Adipose tissue (tissue), 3 donors: ENCODE results near the gene RPTOR. TPM values are rescaled to one million over a fixed set of nuclear protein-coding genes. Genes with fewer than 3 reads are reported as not detected.

ENCODE experiments used
- H3K27ac ChIP-seq: one replicate; pipeline ENCODE4 v1.5.1; 2013; ENCODE audit warnings: low read depth, low read length
- WGBS, 3 donors: extraction: QIAGEN DNeasy Blood & Tissue Kit; methylation state at CpG; one replicate each; pipeline ENCODE4 v1.1.7; 2013; 5-methylcytosine and 5-hydroxymethylcytosine counted together
- polyA plus RNA-seq, 3 donors: library from polyadenylated mRNA; stranded (reverse); fragments of 200-250 nt; gene quantifications; one replicate each; pipeline ENCODE4 v1.2.3, GENCODE V29; 2013
- donor health status: healthy with polysubstance abuse.
- donor health status: Bipolar disorder and iron deficiency.
- donor health status: healthy.

The RPTOR gene
- polyA plus RNA-seq, 3 donors = 5.8 to 13.2 (median 7.5) TPM

DNA sequence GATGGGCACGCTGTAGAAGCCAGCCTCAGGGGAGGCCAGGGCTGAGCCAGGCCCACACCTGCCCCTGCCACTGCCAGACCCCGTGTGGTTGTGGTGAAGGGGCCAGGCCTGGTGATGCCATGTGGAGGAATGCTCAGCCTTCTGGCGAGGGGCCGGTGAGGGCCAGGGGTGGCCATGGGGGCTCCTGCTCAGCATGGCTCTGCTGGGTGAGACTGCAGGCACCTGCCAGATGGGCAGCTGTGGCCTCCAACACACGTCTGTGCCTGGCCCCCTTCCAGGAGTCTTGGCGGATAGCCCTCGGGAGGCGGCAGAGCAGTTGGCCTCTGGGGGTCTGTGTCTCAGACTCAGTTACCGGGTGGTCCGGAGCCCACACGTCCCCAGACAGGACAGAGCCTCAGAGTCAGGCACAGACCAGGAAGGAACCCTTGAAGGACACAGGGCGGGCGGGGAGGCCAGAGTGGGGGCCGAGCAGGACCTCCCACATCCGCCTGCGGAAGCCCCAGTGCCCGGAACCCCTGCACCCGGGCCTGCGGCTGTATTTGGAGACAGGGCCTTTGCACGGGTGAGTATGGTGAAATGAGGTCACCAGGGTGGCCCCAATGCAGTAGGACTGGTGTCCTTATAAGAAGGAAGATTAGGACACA is 424.5 kb downstream of the RPTOR start:
- no peak overlapping the region for H3K27ac ChIP-seq
- 27 to 39% (median 29%) methylated on average over 19 to 20 of the region's 20 CpGs for WGBS, 3 donors

DNA sequence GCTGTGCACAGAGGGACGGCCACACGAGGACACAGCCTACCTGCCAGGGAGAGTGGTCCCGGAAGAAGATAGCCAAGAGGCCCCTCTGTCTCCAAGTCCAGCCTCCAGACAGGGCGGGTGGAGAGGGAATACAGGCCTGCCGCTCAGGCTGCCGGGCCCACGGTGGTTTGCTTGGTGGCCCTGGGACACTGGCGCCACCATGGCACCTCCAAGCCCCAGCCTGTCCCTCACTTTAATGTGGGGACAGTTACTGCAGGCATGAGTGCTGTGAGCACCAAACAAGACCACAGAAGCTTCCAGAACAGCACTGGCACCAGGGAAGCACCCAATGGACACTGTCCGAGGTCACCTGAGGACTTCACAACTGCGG is 425.0 kb downstream of the RPTOR start:
- 68 to 73% (median 69%) methylated on average over 10 of the region's 10 CpGs for WGBS, 3 donors
- no peak overlapping the region for H3K27ac ChIP-seq

DNA sequence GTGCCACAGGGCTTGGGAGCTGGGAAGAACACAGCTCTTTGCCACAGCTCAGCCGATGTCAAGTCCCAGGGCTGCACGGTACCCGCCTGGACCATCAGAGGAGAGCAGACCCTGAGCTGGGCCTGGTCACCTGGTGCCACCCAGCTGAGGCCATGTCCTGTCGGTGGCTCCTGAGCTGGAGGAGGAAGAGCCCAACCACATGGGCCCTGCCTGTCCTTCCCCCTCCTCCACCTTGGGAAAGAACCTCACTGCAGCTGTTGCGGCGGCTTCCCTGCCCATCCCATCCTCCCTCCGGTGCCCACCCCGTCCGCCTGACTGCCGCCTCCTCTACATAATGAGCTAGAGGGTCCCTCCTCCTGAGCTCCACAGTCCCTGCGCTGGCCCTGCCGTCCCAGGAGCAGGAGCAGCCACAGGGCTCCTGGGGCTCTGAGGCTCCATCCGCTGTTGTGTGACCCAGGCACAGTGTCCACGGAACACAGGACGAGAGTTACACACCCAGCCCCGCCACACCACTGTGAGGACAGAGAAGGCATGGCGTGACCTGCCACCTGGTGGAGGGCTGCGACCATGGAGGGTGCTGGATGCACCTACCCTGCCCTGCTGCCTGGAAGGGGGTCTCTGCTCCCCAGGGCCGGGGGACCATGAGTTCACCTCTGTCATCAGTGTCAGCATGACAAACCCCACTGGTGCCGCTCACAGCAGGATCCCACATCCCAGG is 425.6 kb downstream of the RPTOR start:
- WGBS, 3 donors = 28 to 29% (median 28%) methylated on average over 18 to 20 of the region's 20 CpGs
- no peak overlapping the region for H3K27ac ChIP-seq

DNA sequence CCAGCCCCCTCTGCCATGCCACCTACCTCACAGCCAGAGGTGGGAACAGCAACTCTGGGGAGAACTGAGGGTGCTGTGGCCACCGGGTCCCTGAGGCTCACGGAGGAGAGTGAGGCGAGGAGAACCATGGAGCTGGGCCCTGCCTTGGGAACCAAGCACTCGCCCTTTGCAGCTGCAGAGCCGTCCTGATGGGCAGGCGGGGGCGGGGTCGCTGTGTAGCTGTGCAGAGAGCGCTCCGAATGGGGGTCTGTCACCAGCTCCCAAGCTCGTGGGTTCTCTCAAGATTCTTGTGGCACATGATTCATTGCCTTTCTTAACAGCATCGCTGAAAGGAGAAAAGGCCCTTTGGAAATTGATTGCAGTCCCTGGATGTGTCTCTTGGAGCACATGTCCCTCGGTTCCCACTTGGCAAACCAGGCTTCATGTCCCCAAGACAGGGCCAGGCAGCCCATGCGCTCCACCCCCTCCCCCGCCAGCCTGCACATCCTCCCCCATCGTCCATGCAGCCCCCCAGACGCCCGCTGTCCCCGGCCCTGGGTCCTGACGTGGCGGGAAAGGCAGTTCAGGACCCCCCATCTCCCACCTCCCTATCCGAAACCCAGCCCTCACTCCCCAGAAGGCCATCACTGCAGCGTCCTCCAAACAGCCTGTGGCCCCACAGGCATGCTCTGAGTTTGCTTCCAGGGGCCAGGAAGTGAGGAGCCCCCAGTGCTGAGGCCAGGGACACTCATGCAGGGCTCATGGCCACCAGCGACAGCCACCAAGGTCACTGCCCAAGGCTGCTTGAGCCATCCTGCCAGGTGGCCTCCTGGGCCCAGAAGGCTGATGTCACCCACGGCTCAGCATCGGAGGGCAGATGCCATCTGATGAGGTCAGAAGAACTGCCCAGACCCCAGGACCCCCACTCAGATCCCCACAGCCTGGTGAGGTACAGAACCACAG is 426.4 kb downstream of the RPTOR start:
- no peak overlapping the region for H3K27ac ChIP-seq
- WGBS, 3 donors = 37 to 61% (median 49%) methylated on average over 22 to 26 of the region's 26 CpGs

DNA sequence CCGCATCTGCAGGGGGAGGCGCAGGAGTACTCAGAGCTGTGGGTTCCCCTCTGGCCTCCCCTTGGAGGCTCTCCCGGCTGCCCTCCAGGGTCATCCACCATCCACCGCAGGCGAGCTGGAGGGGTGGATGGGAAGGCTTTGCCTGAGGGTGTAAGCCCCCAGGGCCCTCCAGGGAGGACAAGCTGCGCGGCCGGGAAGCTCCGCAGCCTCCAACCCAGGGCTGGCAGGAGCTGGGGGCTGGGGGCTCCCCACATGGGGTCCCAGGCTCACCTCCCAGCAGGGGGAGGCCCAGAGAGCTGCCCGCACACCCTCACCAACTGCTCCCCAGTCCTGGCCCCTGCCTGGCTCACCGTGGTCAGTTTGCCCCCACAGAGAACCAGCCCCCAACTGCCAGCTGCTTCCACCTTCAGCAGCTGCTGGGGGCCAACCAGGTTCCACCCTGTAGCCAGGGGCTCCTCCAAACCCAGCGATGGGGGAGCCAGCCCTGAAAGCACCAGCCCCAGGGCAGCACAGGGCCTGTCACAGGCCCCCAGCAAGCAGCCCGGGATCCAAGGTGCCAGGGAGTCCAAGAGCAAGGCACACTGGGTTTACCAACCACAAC is 427.2 kb downstream of the RPTOR start:
- H3K27ac ChIP-seq = no peak overlapping the region
- 79 to 81% (median 80%) methylated on average over 13 of the region's 13 CpGs for WGBS, 3 donors

DNA sequence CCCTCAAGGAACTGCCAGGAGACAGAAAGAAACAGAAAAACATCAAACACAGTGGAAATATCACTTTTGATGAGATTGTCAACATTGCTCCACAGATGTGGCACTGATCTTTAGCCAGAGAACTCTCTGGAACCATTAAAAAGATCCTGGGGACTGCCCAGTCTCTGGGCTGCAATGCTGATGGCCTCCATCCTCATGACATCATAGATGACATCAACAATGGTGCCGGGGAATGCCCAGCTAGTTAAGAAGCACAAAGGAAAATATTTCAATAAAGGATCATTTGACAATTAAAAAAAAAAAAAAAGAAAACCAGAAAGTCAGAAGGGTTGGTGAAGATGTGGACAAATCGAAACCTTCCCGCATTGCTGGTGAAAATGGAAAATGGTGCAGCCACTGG is 432.1 kb downstream of the RPTOR start:
- 85 to 87% (median 85%) methylated on average over 3 of the region's 3 CpGs for WGBS, 3 donors
- no peak overlapping the region for H3K27ac ChIP-seq

DNA sequence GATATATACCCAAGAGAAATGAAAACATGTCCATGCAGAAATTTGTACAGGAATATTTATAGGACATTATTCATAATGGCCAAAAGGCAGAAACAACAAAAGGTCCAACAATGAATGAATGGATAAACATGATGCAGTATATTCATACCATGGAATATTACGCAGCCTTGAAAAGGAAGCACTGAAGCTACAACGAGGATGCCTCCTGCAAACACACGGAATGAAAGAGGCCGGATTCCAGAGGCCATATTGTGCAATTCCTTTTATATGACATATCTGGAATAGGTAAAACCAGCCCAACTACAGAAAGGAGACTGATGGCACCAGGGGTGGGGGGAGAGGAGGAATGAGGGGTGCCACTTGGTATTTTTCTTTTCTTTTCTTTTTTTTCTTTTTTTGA is 432.5 kb downstream of the RPTOR start:
- 87 to 92% (median 91%) methylated on average over 4 of the region's 4 CpGs for WGBS, 3 donors
- no peak overlapping the region for H3K27ac ChIP-seq

DNA sequence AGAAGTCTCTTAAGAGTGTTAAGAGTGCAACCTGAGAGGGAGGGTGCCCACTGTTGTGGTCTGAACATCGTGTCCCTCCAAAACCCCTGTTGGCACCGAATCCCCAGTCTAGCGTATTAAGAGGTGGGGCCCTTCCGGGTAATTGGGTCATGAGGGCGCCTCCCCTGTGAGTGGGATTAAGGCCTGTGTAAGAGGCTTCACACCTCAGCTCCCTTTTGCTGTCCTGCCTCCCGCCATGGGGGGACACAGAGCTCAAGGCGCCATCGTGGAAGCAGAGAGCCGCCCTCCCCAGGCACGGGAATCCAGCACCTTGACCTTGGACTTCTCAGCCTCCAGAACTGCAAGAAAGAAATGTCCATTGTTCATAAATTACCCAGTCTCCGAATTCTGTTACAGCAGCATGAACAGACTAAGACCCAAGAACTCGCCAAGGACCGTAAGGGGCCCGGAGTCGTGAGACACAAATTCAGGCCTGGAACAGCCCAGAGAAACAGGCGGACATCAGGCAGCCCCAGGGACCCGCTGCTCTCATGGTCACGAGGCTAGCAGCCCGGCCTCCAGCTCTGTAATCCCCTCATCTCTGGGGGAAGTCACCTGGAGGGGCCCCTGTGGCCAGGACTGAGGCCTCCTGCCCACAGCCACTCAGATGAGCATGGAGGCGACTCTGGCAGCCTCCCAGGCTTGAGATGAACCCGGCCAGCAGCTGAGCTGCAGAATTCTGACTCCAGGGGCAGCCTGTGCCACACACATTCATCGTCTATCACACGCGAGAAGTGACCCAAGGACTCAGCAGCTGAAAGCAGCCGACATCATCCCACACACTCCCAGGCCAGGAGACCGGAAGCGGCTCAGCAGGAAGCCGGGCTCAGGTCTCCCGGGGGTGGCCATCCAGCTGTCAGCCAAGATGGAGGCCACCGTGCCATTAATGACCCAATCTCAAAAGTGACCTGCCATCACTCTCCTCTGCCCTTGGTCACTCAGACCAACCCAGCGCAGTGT is 434.2 kb downstream of the RPTOR start:
- no peak overlapping the region for H3K27ac ChIP-seq
- WGBS, 3 donors = 75 to 84% (median 80%) methylated on average over 31 of the region's 31 CpGs

DNA sequence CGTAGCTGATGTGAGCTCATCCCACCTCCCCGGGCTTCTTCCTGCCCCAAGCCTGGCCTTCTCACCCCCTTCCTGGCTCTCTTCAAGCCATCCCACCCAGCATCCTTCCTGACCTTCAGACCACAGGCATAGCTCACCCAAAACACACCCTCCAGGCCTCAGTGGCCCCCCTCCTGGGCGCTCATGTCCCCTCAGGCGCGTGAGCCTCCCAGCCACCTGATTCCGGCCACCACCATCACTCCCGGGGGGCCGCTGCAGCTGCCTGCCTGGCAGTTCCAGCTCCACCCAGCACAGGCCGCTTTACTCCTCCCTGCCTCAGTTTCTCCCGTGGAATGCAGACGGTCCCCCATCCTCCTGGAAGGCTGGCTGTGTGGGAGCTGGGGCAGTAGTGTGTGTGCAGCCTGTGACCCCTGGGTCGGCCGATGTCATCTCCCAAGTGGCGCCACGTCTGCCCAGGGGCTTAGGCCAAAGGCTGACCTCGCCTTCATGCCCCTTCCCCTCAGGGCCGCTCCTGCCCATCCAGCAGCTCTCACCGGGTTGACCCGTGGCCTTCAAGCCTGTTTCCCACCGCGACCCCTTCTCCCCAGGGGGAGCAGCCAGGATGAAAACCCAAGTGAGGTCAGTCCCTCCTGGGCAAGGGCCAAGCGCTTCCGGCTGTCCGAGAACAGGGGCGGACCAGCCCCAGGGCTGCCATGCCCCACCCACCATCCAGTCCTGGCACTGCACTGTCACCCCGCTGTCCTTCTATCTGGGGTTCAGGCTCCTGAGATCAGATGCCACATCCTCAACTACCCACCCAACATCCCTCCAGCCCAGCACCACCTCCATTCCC is 435.1 kb downstream of the RPTOR start:
- 74 to 81% (median 75%) methylated on average over 24 to 26 of the region's 26 CpGs for WGBS, 3 donors
- H3K27ac ChIP-seq = no peak overlapping the region

DNA sequence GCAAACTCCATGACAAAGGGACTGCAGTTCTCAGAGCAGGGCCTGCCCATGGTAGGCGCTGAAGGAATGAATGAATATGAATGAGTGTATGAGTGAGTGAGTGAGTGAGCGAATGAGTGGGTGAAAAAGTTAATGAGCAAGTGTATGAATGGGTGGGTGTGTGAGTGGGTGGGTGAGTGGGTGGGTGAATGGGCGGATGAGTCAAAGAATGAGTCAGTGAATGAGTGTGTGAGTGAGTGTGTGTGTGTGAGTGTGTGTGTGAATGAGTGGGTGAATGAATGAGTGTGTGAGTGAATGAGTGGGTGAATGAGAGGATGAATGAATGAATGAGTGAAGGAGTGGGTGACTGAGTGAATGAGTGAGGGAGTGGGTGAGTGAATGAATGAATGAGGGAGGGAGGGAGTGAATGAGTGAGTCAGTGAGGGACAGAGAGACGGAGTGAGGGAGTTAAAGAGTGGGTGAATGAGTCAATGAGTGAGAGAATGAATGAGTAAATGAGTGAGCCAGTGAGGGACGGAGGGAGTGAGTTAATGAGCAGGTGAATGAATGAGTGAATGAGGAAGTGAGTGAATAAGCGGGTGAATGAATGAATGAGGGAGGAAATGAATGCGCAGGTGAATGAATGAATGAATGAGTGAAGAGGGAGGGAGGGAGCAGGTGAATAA is 435.9 kb downstream of the RPTOR start:
- H3K27ac ChIP-seq = no peak overlapping the region
- WGBS, 3 donors = 51 to 57% (median 54%) methylated on average over 7 of the region's 7 CpGs

DNA sequence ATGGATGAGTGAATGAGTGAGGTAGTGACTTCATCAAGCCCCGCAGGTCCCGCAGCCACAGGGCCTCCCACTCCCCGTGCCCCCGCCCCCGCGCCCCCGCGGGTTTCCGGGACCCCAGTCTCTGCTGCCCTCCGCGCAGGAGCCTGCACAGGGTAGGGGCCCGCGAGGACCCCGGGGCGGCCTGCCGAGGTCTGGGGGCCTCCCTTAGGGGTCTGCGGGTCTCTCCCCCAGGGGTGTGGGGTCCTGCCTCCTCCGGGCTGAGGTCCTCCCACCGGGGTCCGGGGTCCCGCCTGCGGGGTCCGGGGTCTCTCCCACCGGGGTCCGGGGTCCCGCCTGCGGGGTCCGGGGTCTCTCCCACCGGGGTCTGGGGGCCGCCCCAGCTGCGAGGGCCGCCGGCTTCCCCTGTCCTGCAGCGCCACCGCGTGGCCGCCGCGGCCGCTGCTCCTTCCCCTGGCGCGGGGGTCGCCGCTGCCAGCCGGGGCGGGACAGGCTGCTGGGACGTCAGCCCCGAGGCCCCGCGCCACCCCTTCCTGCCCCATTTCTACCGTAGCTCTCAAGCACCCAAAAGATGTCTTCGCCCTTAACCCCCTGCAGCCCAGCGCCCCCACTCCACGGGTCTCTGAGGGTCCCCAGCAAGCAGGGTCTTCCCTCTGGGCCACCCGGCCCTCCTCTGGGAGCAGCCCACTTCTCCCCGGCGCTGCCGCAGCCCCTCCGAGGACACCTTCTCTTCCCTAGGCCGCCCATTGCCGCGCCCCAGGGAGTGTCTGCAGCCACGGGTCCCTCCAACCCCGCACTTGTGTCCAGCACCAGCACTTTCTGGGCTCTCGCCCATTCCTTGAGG is 436.6 kb downstream of the RPTOR start:
- H3K27ac ChIP-seq = no peak overlapping the region
- WGBS, 3 donors = 6 to 9% (median 8%) methylated on average over 34 to 65 of the region's 65 CpGs

DNA sequence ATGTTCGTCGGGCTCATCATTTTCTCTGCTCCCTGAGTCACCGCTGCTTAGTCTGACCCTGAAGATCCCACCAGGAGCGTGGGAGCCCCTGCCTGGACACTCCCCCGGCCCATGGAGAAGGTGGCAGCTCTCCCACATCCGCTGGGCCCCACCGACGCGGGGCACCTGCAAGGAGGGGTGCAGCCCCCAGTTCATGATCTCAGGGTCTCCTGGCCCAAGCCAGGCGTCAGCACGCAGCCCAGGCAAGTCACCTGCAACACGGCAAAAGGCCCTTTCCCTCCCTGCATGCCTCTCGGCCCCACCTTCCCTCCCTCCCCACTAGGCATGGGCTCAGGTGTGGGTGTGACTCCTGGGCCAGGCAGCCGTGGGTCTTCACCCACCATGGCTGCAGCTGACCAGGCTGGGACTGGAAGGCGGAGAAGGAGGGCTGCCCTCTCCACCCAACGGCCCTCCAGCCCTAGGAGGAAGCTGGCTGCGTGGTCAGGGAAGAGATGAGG is 437.3 kb downstream of the RPTOR start:
- 56 to 64% (median 62%) methylated on average over 16 to 17 of the region's 17 CpGs for WGBS, 3 donors
- H3K27ac ChIP-seq = no peak overlapping the region

DNA sequence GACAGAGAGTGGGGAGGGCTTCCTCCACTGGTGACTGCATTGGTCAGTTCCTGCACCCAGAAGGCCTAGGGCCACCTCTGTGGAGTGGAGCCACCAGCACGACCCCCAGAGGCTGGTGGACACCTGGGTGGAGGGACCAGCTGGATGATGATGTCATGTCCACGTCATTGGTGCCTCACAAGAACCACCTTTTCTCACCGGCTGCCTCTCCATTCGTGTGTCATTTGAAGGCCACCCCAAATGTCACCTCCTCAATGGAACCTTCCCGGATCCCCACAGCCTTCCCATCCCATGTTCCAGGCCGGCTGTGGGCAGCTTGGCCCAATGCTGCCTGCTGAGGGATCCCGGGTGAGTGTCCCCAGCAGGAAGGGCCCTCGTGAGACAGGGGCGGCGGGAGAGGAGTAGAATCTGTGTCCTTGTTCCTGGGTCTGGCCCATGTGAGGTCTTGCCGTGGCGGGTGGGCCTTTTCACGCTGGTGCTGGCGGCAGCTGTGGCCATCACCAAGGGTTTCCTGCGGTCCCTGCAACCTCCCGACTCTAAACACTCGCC is 437.9 kb downstream of the RPTOR start:
- 78 to 87% (median 79%) methylated on average over 17 of the region's 17 CpGs for WGBS, 3 donors
- H3K27ac ChIP-seq = no peak overlapping the region

DNA sequence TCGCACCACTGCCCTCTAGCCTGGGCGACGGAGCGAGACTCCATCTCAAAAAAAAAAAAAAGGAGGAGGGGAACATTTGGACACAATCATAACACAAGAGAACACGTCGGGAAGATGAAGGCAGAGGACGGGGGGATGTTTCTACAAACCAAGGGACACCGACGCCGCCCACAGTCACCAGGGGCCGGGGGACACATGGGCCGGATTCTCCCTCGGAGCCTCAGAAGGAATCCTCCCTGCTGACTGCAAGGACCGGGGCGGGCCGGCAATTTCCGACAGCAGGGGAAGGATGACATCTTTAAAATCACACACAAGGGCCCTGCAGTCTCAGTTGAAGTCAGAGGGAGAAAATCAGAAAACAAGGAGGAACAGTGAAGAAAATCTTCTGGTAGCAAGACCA is 438.9 kb downstream of the RPTOR start:
- H3K27ac ChIP-seq = no peak overlapping the region
- 76 to 87% (median 77%) methylated on average over 17 of the region's 17 CpGs for WGBS, 3 donors

DNA sequence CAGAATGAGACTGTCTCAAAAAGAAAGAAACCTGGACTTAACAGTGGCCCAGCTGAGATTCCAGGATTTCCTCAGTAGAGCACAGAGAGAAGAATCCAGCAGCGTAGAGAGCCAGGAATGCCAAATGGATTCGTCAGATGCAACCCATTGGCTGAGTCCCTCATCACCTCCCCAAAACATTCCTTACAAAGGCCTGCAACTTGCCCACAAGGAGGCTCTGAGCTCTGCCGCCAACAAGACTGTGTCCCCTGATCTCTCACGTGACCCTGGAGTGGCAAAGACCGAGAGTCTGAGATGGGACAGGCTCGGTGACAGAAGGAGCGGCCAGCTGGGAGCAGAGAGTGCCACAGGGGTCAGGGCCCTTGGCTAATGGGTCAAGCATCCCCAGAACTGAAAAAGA is 440.1 kb downstream of the RPTOR start:
- 55 to 76% (median 67%) methylated on average over 7 of the region's 7 CpGs for WGBS, 3 donors
- H3K27ac ChIP-seq = no peak overlapping the region
